ENCODE results near the gene PPP2R3C.

Gene PPP2R3C

GRCh38 chr14:35051796-35052195 is 70.0 kb downstream of the PPP2R3C start:
- Histone ChIP-seq H4K20me1 (ENCODE audit: insufficient read depth, low read length, poor library complexity, severe bottlenecking) (peaks cover 10% of the 10 kb centered on the region), H3F3A (ENCODE audit: low read depth) (no peaks in the 10 kb centered on the region), H3K9me3 (ENCODE audit: insufficient read depth, low read depth, low read length) (no peaks in the 10 kb centered on the region), H3K9me2 (replicated peaks; ENCODE audit: low read depth, low read length) (no peaks in the 10 kb centered on the region), H3K27me3 (ENCODE audit: insufficient read depth, low read length, poor library complexity, severe bottlenecking) (no peaks in the 10 kb centered on the region), H3K4me1 (ENCODE audit: insufficient read depth, low read length, poor library complexity, severe bottlenecking) (peaks cover 24% of the 10 kb centered on the region), H3K79me2 (ENCODE audit: insufficient read depth, low read length) (peaks cover 20% of the 10 kb centered on the region), H3K4me3 (ENCODE audit: low read length, poor library complexity, severe bottlenecking) (no peak overlapping the region), H2AFZ (ENCODE audit: low read length) (no peak overlapping the region), H3K36me3 (ENCODE audit: insufficient read depth, low read length) (no peaks in the 10 kb centered on the region), H3K4me2 (ENCODE audit: low read depth, low read length, poor library complexity, severe bottlenecking) (no peak overlapping the region), H3K9ac (ENCODE audit: low read depth, low read length, poor library complexity, severe bottlenecking) (no peak overlapping the region)
- TF ChIP-seq EZH2phosphoT487 (IDR thresholded peaks at IDR 0.05; ENCODE audit: borderline replicate concordance): no peak

GRCh38 chr14:35050652-35051051 is 71.1 kb downstream of the PPP2R3C start:
- H3K27me3 ChIP-seq (ENCODE audit: insufficient read depth, low read length, poor library complexity, severe bottlenecking): no peaks in the 10 kb centered on the region
- no peak overlapping the region for H3K9ac ChIP-seq (ENCODE audit: low read depth, low read length, poor library complexity, severe bottlenecking)
- H3F3A ChIP-seq (ENCODE audit: low read depth): 0 out of 2 replicates have a peak, but pooled peaks cover 2% of the 10 kb centered on the region
- peaks cover 26% of the 10 kb centered on the region for H3K4me1 ChIP-seq (ENCODE audit: insufficient read depth, low read length, poor library complexity, severe bottlenecking)
- no peaks in the 10 kb centered on the region for H3K9me2 ChIP-seq (replicated peaks; ENCODE audit: low read depth, low read length)
- no peaks in the 10 kb centered on the region for H3K9me3 ChIP-seq (ENCODE audit: insufficient read depth, low read depth, low read length)
- peaks cover 20% of the 10 kb centered on the region for H3K79me2 ChIP-seq (ENCODE audit: insufficient read depth, low read length)
- H3K36me3 ChIP-seq (ENCODE audit: insufficient read depth, low read length): no peaks in the 10 kb centered on the region
- no peak overlapping the region for H2AFZ ChIP-seq (ENCODE audit: low read length)
- H4K20me1 ChIP-seq (ENCODE audit: insufficient read depth, low read length, poor library complexity, severe bottlenecking): peaks cover 10% of the 10 kb centered on the region
- TF ChIP-seq EZH2phosphoT487 (IDR thresholded peaks at IDR 0.05; ENCODE audit: borderline replicate concordance): no peak
- TF ChIP-seq CTCF (conservative IDR thresholded peaks at IDR 0.05; ENCODE audit: low read length): no peak
- no peak overlapping the region for H3K4me2 ChIP-seq (ENCODE audit: low read depth, low read length, poor library complexity, severe bottlenecking)
- no peak overlapping the region for H3K4me3 ChIP-seq (ENCODE audit: low read length, poor library complexity, severe bottlenecking)

- Histone ChIP-seq H3K9ac (ENCODE audit: low read depth, low read length, poor library complexity, severe bottlenecking) (peak overlapping the region; percentile 12), H3K4me3 (ENCODE audit: low read length, poor library complexity, severe bottlenecking) (peak overlapping the region; percentile 82)
Measured at GRCh38 chr14:35047976-35048513, 73.7 kb downstream of the PPP2R3C start.

More at GRCh38 chr14:35047976-35048513, 73.7 kb downstream of the PPP2R3C start:
- H3F3A ChIP-seq (ENCODE audit: low read depth): peaks cover 2% of the 10 kb centered on the region; the same call in 1 of the 2 replicates
- H3K36me3 ChIP-seq (ENCODE audit: insufficient read depth, low read length): no peaks in the 10 kb centered on the region
- H3K4me1 ChIP-seq (ENCODE audit: insufficient read depth, low read length, poor library complexity, severe bottlenecking): peaks cover 34% of the 10 kb centered on the region
- no peaks in the 10 kb centered on the region for H3K27me3 ChIP-seq (ENCODE audit: insufficient read depth, low read length, poor library complexity, severe bottlenecking)
- H3K9me2 ChIP-seq (replicated peaks; ENCODE audit: low read depth, low read length): no peaks in the 10 kb centered on the region
- TF ChIP-seq EZH2phosphoT487 (IDR thresholded peaks at IDR 0.05; ENCODE audit: borderline replicate concordance) (no peak), CTCF (conservative IDR thresholded peaks at IDR 0.05; ENCODE audit: low read length) (no peak)
- peaks cover 10% of the 10 kb centered on the region for H4K20me1 ChIP-seq (ENCODE audit: insufficient read depth, low read length, poor library complexity, severe bottlenecking)
- no peak overlapping the region for H2AFZ ChIP-seq (ENCODE audit: low read length)
- peaks cover 20% of the 10 kb centered on the region for H3K79me2 ChIP-seq (ENCODE audit: insufficient read depth, low read length)
- H3K9me3 ChIP-seq (ENCODE audit: insufficient read depth, low read depth, low read length): no peaks in the 10 kb centered on the region
- H3K4me2 ChIP-seq (ENCODE audit: low read depth, low read length, poor library complexity, severe bottlenecking): peak overlapping the region; percentile 92

Measured in Loucy (cell line).